ENCODE data around the gene FAAP20. TPM values are rescaled to one million over a fixed set of nuclear protein-coding genes. Genes with fewer than 3 reads are reported as not detected.

FAAP20 gene
- total RNA-seq, 1 donor from 2014 or later, result 14.2 TPM

GRCh38 chr1:2209400-2210083 lies 15.0 kb upstream of the FAAP20 start:
- Histone ChIP-seq H3K4me3 (ENCODE audit: low read depth, low read length) (no peak overlapping the region), H3K36me3 (ENCODE audit: control insufficient read depth, insufficient read depth, low read length) (no peaks in the 10 kb centered on the region), H3K27me3 (ENCODE audit: control insufficient read depth, insufficient read depth, low read length) (no peaks in the 10 kb centered on the region)
- FAIRE-seq (no peak), DNase-seq (ENCODE audit: low read depth) (no peak)
- no peak for TF ChIP-seq CTCF (IDR thresholded peaks at IDR 0.05; ENCODE audit: insufficient read depth, low read length, severe bottlenecking)

GRCh38 chr1:2208309-2209239 lies 14.0 kb upstream of the FAAP20 start:
- no peaks in the 10 kb centered on the region for H3K36me3 ChIP-seq (ENCODE audit: control insufficient read depth, insufficient read depth, low read length)
- FAIRE-seq (no peak), DNase-seq (ENCODE audit: low read depth) (peak; percentile 85)
- no peak for TF ChIP-seq CTCF (IDR thresholded peaks at IDR 0.05; ENCODE audit: insufficient read depth, low read length, severe bottlenecking)
- H3K27me3 ChIP-seq (ENCODE audit: control insufficient read depth, insufficient read depth, low read length), result no peaks in the 10 kb centered on the region
- H3K4me3 ChIP-seq (ENCODE audit: low read depth, low read length), result no peak overlapping the region

- no peak overlapping the region for H3K4me3 ChIP-seq (ENCODE audit: low read depth, low read length)
- TF ChIP-seq CTCF (IDR thresholded peaks at IDR 0.05; ENCODE audit: insufficient read depth, low read length, severe bottlenecking), result no peak
- H3K36me3 ChIP-seq (ENCODE audit: control insufficient read depth, insufficient read depth, low read length), result no peaks in the 10 kb centered on the region
- DNase-seq (ENCODE audit: low read depth), result no peak
- no peak for FAIRE-seq
- H3K27me3 ChIP-seq (ENCODE audit: control insufficient read depth, insufficient read depth, low read length), result no peaks in the 10 kb centered on the region
Measured at GRCh38 chr1:2206813-2207487, 12.4 kb upstream of the FAAP20 start.

- DNase-seq (ENCODE audit: low read depth) (peak; percentile 54), FAIRE-seq (no peak)
- TF ChIP-seq CTCF (IDR thresholded peaks at IDR 0.05; ENCODE audit: insufficient read depth, low read length, severe bottlenecking), result no peak
- Histone ChIP-seq H3K36me3 (ENCODE audit: control insufficient read depth, insufficient read depth, low read length) (no peaks in the 10 kb centered on the region), H3K4me3 (ENCODE audit: low read depth, low read length) (peak overlapping the region; percentile 47), H3K27me3 (ENCODE audit: control insufficient read depth, insufficient read depth, low read length) (no peaks in the 10 kb centered on the region)
Measured at GRCh38 chr1:2205191-2205952, 10.8 kb upstream of the FAAP20 start.

GRCh38 chr1:2204415-2205190 lies 10.0 kb upstream of the FAAP20 start:
- DNase-seq (ENCODE audit: low read depth), result peak; percentile 9
- Histone ChIP-seq H3K27me3 (ENCODE audit: control insufficient read depth, insufficient read depth, low read length) (no peaks in the 10 kb centered on the region), H3K4me3 (ENCODE audit: low read depth, low read length) (peak overlapping the region; percentile 20), H3K36me3 (ENCODE audit: control insufficient read depth, insufficient read depth, low read length) (no peaks in the 10 kb centered on the region)
- no peak for FAIRE-seq
- TF ChIP-seq CTCF (IDR thresholded peaks at IDR 0.05; ENCODE audit: insufficient read depth, low read length, severe bottlenecking), result no peak

All from bronchial epithelial cell (primary cell).